Breast epithelium (tissue), 4 donors: ENCODE results near the gene OSBPL10. TPM values are rescaled to one million over a fixed set of nuclear protein-coding genes. Genes with fewer than 3 reads are reported as not detected.

Source experiments
- DNase-seq, 2 donors: peaks; one replicate each; pipeline ENCODE4 v3.0.0-alpha.2; 2019; ENCODE audit warnings: low spot score in 2 of 2
- H3K27ac ChIP-seq, 2 donors: fragments of 200-600 bp; sonication (generic) in 1 of 2; one replicate each; pipeline ENCODE4 v1.5.1; 2016 to 2019; ENCODE audit warnings: mild to moderate bottlenecking in 1 of 2
- H3K27me3 ChIP-seq, 2 donors: fragments of 200-600 bp; sonication (generic) in 1 of 2; one replicate each; pipeline versions ENCODE4 v1.5.1 to v1.6.0; 2017 to 2019; ENCODE audit warnings: control low read depth in 1 of 2, mild to moderate bottlenecking in 1 of 2
- H3K36me3 ChIP-seq: fragments of 200-600 bp; one replicate; pipeline ENCODE4 v1.5.1; 2019
- H3K4me1 ChIP-seq, 2 donors: fragments of 200-600 bp; sonication (generic); one replicate each; pipeline ENCODE4 v1.5.1; 2016 to 2019; ENCODE audit warnings: control low read depth in 1 of 2
- H3K4me3 ChIP-seq, 3 donors: fragments of 200-600 bp; sonication (generic); 1 replicate in 2 of 3; 2 replicates in 1 of 3; pipeline ENCODE4 v1.5.1; 2016 to 2019; ENCODE audit warnings: mild to moderate bottlenecking in 3 of 3, moderate library complexity in 2 of 3
- H3K9me3 ChIP-seq, 2 donors: fragments of 200-600 bp; sonication (generic) in 1 of 2; one replicate each; pipeline ENCODE4 v1.5.1; 2016 to 2019; ENCODE audit warnings: control low read depth in 1 of 2
- CTCF ChIP-seq, 3 donors: fragments of 450-650 bp; IDR thresholded peaks; one replicate each; pipeline ENCODE4 v1.5.1; 2016 to 2017; ENCODE audit warnings: antibody characterized with exemption in 3 of 3, mild to moderate bottlenecking in 3 of 3, moderate library complexity in 3 of 3
- POLR2A ChIP-seq: fragments of 450-650 bp; IDR thresholded peaks from one replicate; pipeline ENCODE4 v1.6.1; 2016; ENCODE audit warnings: antibody characterized with exemption, mild to moderate bottlenecking, moderate library complexity
- POLR2AphosphoS5 ChIP-seq, 3 donors: sonication (generic); formaldehyde crosslinking; IDR thresholded peaks; one replicate each; pipeline ENCODE4 v1.6.1; 2017; ENCODE audit warnings: antibody characterized with exemption in 3 of 3
- intact Hi-C: fragments of 100-400 bp; cut with DNase I; formaldehyde crosslinking; loops from one replicate; pipeline ENCODE4 v1.15.1; 2023; ENCODE audit warnings: low total_unique reads
- total RNA-seq, 3 donors: library from RNA; depleted of rRNA; stranded (reverse); fragments of >200 nt; gene quantifications; one replicate each; pipeline ENCODE4 v1.1.0, GENCODE V29; 2016

The OSBPL10 gene
- total RNA-seq, 3 donors from 2014 or later: 17.6 to 47.4 (median 26.5) TPM

- intact Hi-C loops: no loop called here
- no peaks in the 10 kb centered on the region for H3K9me3 ChIP-seq
- H3K27ac ChIP-seq: no peak overlapping the region
- no peak for DNase-seq
- no peaks in the 10 kb centered on the region for H3K4me1 ChIP-seq
- H3K27me3 ChIP-seq: no peaks in the 10 kb centered on the region
- no peaks in the 10 kb centered on the region for H3K36me3 ChIP-seq
- TF ChIP-seq CTCF (IDR thresholded peaks at IDR 0.05) (no peak), POLR2AphosphoS5 (IDR thresholded peaks at IDR 0.05) (no peak), POLR2A (no peak)
- no peak overlapping the region for H3K4me3 ChIP-seq
These were observed 38.0 kb downstream of the OSBPL10 start for GRCh38 chr3:31943041-31943440.

GRCh38 chr3:31942446-31942845, 38.6 kb downstream of the OSBPL10 start:
- no peak overlapping the region for H3K4me3 ChIP-seq
- H3K27me3 ChIP-seq: no peaks in the 10 kb centered on the region
- no peak overlapping the region for H3K27ac ChIP-seq
- H3K9me3 ChIP-seq: no peaks in the 10 kb centered on the region
- no peak for DNase-seq
- intact Hi-C loops: no loop called here
- no peaks in the 10 kb centered on the region for H3K4me1 ChIP-seq
- H3K36me3 ChIP-seq: no peaks in the 10 kb centered on the region
- no peak for TF ChIP-seq POLR2A
- TF ChIP-seq POLR2AphosphoS5 (IDR thresholded peaks at IDR 0.05): no peak

GRCh38 chr3:31937225-31937624, 43.8 kb downstream of the OSBPL10 start:
- no peak for TF ChIP-seq CTCF (IDR thresholded peaks at IDR 0.05)
- no peak for TF ChIP-seq POLR2AphosphoS5 (IDR thresholded peaks at IDR 0.05)
- TF ChIP-seq POLR2A: no peak
- DNase-seq: no peak
- intact Hi-C loops: no loop called here
- Histone ChIP-seq H3K4me3 (no peak overlapping the region), H3K27ac (no peak overlapping the region), H3K9me3 (no peaks in the 10 kb centered on the region), H3K4me1 (no peaks in the 10 kb centered on the region), H3K36me3 (no peaks in the 10 kb centered on the region), H3K27me3 (no peaks in the 10 kb centered on the region)

- intact Hi-C loops: no loop called here
- DNase-seq: no peak
- Histone ChIP-seq H3K36me3 (no peaks in the 10 kb centered on the region), H3K9me3 (no peaks in the 10 kb centered on the region), H3K27ac (peak overlapping the region in 1 of 2 donors; percentile 42), H3K4me1 (no peaks in the 10 kb centered on the region), H3K27me3 (no peaks in the 10 kb centered on the region), H3K4me3 (no peak overlapping the region)
- TF ChIP-seq CTCF (IDR thresholded peaks at IDR 0.05): no peak
- TF ChIP-seq POLR2A: no peak
- TF ChIP-seq POLR2AphosphoS5 (IDR thresholded peaks at IDR 0.05): no peak
These were observed 44.5 kb downstream of the OSBPL10 start for GRCh38 chr3:31936420-31937060.

GRCh38 chr3:31934866-31935265, 46.2 kb downstream of the OSBPL10 start:
- no peaks in the 10 kb centered on the region for H3K4me1 ChIP-seq
- peak in 1 of 2 donors; percentile 31 for DNase-seq
- H3K4me3 ChIP-seq: no peak overlapping the region
- H3K9me3 ChIP-seq: no peaks in the 10 kb centered on the region
- peak overlapping the region in 1 of 2 donors; percentile 42 for H3K27ac ChIP-seq
- TF ChIP-seq POLR2A (no peak), POLR2AphosphoS5 (IDR thresholded peaks at IDR 0.05) (peak in 1 of 3 donors; percentile 14)
- H3K27me3 ChIP-seq: no peaks in the 10 kb centered on the region
- intact Hi-C loops: no loop called here
- H3K36me3 ChIP-seq: no peaks in the 10 kb centered on the region

- Histone ChIP-seq H3K9me3 (no peaks in the 10 kb centered on the region), H3K36me3 (no peaks in the 10 kb centered on the region), H3K27me3 (no peaks in the 10 kb centered on the region), H3K4me3 (no peak overlapping the region), H3K27ac (peak overlapping the region in 1 of 2 donors; percentile 29), H3K4me1 (no peaks in the 10 kb centered on the region)
- intact Hi-C loops: no loop called here
- TF ChIP-seq CTCF (IDR thresholded peaks at IDR 0.05): no peak
- TF ChIP-seq POLR2A: no peak
- TF ChIP-seq POLR2AphosphoS5 (IDR thresholded peaks at IDR 0.05): no peak
- no peak for DNase-seq
These were observed 47.0 kb downstream of the OSBPL10 start for GRCh38 chr3:31934018-31934417.
